ENCODE results near the gene HLA-DOB.

The HLA-DOB gene

DNA sequence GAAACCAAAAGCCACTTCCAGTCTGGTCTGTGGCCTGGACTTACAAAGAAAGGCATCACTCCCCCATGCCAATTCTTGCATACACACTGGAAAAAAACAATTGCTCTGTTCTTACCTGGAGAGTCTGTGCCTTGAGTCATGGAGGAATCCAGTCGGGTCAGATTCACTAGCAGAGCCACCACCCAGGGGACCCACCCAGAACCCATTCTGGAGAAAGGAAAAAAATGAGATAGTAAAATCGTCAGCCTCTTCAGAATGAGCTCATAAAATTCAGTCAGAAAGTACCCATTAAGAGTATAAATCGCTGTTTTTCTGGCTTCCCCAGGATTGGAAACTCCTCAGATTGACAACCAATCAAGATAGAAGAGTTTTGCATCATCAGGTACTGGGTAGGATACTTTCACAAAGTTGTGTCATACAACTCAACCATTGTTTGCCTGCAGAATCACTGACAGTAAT is at the start of gene HLA-DOB:
TSS of gene HLA-DOB (minus strand) at position 257 of the 459 bp plus-strand sequence. CDS start at position 206, 51 bp downstream.
- DNase-seq = no peak

DNA sequence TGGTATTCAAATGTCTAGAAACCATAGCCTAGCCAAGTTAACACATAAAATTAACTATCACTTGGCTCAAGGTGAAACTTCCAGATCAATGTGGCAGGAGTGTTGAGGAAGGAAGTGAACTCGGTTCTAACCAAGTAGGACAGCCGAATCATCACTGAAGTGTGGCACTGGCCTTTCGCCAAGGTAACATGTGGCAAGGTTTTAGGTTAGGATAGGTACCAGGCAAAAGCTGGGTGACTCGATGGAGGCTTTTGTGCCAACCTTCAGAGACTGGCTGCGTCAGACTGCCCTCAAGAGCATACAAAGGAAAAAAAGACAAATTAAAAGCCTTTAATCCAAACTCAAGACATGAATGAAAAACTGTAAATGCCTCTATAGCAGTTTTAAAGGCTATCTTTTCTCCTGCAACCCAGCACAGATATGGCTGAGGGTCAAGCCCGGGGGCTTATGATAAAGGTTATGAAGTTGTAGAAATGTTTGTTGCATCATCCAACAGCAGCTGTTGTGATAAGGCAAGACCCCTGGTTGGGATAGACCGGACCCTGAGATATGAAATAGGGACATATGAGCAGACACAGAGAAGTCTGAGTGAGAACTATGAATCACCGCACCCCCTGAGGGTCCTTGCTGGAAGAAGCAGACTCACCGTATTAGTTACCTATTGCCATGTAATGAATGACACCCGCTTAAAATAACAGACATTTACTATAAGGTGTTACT is 49.1 kb upstream of the HLA-DOB start:
- no peak for DNase-seq

DNA sequence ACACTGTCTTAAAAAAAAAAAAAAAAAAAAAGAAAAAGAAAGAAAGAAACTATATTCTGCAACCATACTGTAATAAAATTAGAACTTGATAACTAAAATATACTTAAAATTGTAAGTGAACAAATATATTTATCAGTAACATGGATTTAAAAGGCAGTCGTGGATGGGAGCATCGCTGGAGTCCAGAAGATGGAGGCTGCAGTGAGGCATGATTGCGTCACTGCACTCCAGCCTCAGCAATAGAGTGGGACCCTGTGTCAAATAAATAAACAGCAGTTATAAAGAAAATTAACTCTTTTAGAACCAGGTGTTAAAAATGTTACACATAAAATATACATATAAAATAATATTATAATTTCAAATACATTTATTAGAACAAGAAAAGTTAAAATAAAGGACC is 45.9 kb upstream of the HLA-DOB start:
- DNase-seq = no peak

DNA sequence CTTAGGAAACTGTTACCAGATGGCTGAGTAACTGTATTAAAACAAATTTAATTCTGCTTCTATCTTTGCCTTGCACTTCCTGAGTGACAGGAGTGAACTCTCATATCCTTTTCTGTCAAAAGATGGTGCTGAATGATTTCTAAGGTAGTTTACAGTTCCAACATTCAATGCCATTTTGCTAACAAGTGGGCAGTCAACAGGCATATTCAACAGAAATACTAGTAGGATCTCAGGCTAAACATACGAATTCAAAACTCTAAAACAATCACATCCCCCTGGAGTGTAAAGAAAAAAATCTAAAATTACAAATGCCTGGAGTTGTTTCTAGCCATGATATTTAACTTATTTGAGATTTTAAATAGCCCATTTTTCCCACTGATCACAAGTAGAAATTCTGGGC is 43.9 kb upstream of the HLA-DOB start:
- DNase-seq = no peak

DNA sequence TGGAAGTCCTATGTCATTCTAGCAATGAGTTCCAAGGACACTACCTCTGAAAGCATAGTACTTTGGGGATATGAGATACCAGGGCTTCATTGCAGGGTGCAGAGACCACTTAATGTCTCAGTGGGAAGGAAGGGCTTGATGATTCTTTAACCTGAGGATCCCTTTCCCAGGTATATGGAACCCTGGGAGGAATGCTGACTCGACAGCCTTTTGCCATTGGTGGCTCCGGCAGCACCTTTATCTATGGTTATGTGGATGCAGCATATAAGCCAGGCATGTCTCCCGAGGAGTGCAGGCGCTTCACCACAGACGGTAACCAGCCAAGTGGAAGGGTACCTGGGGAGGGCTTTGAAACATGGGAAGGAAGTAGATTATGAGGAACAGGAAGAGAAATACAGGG is 41.4 kb upstream of the HLA-DOB start:
- DNase-seq = no peak

DNA sequence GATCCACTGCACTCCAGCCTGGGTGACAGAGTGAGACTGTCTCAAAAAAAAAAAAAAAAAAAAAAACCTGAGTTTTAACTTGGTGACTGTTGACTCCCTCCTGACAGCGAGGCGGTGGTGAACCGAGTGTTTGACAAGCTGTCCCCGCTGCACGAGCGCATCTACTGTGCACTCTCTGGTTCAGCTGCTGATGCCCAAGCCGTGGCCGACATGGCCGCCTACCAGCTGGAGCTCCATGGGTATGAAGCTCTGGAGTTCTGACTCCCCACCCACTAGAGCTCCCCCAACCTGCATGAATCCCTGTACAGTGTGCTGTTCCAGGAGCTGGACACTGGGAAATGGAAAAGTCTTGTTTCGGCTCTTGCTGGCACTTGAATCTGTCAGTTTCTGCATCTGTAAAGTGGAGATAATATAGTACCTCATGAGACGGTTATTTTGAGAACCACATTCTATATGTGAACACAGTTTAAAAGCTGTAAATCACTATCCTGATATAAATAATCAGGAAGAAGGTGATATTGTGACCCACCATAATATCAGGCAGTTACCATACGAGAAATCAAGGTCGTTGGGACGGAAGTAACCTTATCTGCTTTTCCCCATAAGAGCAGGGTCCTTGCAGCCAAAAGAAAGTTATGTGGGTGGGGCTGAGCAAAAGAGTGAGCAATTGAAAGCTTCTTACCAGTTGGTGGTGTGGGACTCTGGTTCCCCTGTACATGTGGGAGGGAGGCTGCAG is 40.5 kb upstream of the HLA-DOB start:
- no peak for DNase-seq

DNA sequence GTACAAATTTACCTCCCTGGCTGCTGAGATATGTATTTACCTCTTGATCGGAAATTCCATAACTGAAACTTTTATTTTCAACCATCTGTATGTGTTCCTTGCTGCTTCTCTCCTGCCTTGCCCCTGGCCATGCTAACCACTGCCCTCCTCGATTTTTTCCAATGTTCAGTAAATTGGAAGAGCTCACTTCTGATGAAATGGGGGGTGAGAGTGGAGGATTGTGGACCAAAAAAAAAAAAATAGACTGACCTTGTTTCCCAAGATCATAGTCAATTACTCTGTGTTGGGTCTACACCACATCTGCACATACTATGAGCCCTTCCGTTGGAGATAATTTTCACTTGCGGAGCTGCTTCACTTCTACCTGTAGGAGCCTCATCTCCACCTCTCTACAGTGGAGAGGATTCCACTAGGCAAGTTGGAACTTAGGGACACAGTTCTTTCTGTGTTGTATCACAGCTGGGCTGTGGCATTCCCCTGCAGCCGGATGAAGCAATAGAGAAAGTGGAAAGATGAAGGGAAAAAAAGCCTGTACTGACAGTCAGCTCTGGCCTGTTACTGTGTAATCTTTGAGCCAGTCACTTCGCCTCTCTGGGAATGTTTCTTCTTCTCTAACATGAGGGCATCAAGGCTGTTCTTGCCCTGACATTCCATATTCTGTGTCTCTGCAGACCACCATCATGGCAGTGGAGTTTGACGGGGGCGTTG is 38.8 kb upstream of the HLA-DOB start:
- no peak for DNase-seq

DNA sequence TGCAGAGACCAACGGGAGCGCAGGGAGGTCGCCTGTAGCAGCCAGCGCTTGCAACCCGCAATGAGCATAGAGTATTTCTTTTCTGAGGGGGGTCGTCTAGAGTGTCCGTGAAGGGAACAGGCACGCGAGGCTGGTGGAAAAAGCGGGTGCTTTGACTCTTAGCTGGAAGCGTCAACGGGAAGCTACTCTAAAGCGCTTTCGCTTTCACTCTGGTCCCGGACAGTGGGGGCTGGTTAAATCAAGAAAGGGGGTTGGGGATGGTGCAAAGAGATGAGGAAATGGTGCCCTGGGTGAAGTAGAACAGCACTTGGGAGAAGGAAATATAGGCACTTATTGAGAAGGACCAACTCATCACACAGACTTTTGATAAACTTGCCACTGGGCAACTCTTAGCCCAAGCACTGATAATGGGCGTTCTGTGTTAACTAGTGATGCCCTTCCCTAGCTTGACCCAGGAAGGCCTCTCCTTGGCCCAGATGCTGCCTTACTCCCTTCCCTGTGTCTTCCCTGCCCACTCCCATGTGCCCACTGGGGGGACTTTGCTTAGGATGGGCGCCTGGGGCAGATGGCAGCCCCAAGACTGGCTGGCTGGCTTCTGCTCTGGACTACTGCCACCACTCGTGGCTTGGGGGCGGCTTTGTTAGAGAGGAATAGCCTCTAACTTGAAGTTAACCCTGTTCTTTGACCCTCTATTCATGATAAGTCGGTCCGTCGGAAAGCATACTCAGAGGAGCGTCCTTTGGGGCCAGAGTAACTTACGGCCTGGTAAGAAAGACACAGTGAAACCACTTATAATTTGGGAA is 37.8 kb upstream of the HLA-DOB start:
- peak in 11 of 14 donors; percentile 52 to 78 (median 71) for DNase-seq

DNA sequence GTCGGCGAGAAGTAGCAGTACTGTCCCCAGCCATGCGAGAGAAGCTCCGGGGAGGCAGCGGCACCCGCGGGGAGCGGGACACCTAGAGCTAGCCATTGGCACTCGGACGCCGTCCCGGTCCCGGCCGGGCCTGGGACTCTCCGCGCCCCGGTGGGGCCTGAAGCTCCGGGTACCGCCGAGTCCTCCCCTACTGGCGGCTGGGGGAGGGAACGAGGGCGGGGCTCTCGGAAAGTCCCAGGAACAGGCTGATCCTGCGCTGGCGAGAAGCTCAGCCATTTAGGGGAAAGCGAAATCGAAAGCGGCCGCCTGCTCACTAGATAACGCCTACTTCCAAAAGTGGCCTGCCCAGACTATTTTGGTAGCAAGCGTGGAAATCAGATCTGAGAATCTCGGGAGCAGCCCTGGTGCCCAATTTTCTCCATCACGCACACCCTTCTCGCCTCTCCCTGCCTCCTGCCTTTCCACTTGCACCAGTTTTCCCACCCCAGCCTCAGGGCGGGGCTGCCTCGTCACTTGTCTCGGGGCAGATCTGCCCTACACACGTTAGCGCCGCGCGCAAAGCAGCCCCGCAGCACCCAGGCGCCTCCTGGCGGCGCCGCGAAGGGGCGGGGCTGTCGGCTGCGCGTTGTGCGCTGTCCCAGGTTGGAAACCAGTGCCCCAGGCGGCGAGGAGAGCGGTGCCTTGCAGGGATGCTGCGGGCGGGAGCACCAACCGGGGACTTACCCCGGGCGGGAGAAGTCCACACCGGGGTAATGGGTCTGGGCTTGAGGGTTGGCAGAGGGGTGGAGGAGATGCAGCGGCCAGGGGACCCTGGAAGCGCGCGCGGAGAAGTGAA is 37.0 kb upstream of the HLA-DOB start, which contains the start of the genes PSMB9 and TAP1:
TSS of gene PSMB9 (plus strand) at position 652 of the 835 bp plus-strand sequence. CDS start at position 690, 38 bp downstream.
TSS of gene TAP1 (minus strand) at position 164 of the 835 bp plus-strand sequence. CDS start at position 96, 68 bp downstream.
- peak; percentile 81 to 99 (median 96) for DNase-seq

DNA sequence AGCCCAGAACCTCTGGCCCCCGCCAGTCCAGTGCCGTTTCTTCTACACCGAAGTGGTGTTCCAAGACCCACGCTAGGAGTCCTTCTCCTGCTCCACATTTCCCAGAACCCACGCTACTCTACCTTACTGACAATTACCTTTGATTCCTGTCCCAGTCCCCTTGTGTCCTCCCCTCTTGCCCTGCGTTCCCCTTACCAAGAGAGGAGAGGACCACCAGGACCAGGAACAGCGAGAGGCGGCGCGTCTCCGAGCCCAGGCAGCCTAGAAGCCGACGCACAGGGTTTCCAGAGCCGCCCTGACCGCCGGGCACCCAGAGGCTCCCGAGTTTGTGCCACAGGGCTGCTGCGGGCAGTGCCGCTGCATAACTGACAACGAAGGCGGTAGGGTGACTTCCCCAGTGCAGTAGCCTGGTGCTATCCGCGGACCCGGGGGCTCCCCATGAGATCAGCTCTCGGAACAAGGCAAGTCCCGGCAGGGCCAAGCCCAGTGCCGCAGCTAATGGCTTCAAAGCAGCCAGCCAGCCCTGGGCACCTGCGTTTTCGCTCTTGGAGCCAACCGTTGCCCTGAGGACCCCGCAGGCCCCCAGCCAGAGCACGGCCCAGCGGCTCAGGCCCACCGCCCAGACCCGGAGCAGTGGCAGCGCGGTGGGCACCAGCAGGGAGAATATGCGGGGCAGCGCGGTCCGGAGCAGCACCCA is 36.2 kb upstream of the HLA-DOB start:
- DNase-seq = peak in 13 of 14 donors; percentile 45 to 85 (median 68)

DNA sequence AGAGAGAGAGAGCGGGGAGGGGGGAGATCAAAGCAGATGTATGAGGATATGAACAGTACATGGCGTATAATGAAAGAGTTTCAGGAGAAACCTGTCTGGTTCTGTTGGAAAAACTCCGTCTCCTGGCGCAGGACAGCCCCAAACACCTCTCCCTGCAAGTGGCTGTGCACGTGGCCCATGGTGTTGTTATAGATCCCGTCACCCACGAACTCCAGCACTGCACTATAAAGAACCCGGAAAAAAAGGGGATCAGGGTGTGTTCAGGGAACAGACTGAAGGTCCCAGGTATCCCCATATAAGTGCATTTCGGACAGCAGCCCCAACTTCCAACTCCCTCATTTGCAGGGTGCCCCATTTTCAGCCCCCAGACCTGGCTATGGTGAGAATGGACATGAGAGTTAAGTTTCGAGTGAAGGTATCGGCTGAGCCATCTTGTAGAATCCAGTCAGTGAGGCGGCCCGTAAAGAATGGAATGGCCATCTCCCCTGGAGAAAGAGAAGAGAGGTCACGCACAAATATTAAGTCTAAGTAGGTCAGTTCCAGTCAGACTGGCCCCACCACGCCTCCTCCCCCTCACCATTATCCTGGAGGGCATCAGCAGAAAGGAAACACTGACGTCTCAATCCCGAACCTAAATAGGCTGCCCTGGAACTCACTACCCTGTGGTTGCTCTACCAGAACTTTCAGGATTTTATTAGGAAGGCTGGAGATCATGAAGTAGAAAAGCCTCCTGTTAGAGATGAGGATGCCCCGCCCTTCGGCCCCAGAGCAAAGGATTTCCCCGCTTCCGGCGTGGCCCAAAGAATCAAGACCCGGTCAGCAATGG is 35.4 kb upstream of the HLA-DOB start:
- DNase-seq = peak in 1 of 14 donors; percentile 62

DNA sequence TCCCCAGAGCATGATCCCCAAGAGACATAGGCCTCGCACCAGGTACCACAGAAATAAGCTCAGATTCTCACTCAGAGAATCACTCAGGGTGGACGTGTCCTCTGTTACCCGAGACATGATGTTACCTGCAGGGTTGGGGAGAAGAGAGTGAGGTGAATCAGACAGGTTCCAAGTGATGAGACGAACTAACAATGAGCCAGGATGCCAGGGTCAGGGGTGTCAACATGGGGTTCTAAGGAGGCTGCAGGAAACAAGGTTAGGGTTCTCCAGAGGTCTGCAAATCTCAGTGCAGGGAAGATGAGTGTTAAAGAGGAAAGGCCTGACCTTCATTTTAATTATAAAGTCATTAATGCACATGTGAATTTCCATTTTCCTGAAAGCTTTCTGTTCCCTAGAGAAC is 34.2 kb upstream of the HLA-DOB start:
- DNase-seq = no peak

DNA sequence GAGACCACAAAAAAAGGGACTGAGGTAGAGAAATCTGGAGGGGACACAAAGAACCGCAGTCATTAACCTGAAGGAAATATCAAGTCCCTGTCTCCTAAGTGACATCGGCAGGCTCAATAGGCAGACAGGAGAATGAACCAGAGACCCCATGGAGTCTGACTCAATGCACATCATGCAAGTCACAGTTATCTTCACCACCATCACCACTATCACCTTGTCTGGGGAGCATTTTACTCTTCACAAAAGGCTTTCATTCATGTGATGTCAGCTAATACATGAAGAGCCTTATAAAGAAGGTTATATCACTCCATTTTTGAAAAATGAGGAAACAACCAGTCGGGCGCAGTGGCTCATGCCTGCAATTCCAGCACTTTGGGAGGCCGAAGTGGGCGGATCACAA is 32.3 kb upstream of the HLA-DOB start:
- DNase-seq = no peak

DNA sequence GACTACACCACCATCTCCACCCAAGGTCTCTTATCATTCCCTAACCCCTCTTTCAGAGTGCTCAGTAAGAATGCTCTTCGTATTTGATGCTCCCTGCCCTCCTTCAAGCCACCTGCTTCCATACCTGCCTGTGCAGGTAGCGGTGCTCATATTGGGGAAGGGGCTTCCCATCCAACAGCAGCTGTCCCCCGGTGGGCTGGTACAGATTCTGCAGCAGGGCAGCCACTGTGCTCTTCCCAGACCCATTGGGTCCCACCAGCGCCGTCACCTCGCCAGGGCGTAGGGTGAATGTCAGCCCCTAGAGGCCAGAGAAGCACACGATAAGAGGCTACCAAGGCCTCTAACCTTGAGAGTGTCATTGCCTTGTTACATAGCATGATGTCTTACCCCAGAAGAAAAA is 31.0 kb upstream of the HLA-DOB start:
- no peak for DNase-seq

DNA sequence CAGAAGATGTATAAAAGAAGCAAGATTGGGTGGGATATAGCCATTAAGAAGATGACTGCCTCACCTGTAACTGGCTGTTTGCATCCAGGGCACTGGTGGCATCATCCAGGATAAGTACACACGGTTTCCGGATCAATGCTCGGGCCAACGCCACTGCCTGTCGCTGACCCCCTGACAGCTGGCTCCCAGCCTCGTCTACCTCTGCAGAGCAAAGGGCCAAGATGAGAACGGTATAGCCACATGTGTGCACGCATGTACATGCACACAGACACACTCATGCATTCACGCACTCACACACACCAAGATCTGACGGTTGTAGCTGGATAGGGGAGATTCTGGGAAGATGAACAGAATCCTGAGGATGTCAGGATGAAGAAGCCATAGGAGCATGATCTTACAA is 30.2 kb upstream of the HLA-DOB start:
- no peak for DNase-seq

DNA sequence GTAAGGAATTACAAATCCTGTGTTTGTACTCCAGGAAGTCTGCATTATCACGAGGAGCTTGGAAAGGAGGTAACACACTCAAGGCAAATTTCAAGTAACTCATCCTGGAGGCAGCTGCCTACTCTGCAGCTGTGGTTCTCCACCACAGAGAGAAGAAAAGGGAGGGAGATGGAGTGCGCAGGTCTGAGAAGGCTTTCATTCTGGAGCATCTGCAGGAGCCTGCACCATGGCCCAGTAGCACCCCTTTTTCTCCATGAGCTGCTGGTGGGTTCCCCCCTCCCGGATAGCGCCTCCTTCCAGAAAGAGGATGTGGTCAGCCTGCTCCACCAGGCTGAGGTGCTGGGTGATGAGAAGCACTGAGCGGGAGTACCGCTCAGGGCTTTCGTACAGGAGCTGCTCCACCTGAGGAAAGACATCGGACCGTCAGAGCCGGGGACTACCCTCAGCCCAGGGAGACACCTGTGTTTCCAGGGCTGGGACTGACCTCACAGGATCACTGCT is 28.6 kb upstream of the HLA-DOB start:
- peak in 6 of 14 donors; percentile 3 to 30 (median 18) for DNase-seq

DNA sequence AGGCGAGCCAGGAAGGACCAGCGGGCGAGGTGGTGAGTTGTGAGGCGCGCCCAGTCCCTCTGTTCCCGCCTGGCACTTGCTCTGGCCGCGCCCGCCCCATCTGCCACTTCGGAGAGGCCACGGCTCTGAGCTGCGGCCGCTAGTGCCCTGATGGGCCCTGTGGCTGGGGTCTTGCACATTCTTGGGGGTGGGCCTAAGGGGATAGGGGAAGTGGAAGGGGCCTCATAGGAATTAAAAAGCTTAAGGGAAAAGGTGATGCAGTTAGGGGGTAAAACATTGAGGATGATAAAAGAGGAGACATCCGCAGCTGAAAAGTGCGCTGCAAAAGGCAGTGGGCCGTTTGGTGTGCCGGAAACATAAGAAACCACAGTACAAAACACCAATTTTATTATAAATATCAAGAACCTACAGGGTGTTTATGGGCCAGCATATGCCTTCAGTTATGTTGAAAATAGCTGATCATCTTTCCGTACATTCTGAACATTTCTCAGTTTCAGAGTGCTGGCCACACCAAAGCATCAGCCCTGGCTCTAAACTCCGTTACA is 28.1 kb upstream of the HLA-DOB start:
- no peak for DNase-seq

DNA sequence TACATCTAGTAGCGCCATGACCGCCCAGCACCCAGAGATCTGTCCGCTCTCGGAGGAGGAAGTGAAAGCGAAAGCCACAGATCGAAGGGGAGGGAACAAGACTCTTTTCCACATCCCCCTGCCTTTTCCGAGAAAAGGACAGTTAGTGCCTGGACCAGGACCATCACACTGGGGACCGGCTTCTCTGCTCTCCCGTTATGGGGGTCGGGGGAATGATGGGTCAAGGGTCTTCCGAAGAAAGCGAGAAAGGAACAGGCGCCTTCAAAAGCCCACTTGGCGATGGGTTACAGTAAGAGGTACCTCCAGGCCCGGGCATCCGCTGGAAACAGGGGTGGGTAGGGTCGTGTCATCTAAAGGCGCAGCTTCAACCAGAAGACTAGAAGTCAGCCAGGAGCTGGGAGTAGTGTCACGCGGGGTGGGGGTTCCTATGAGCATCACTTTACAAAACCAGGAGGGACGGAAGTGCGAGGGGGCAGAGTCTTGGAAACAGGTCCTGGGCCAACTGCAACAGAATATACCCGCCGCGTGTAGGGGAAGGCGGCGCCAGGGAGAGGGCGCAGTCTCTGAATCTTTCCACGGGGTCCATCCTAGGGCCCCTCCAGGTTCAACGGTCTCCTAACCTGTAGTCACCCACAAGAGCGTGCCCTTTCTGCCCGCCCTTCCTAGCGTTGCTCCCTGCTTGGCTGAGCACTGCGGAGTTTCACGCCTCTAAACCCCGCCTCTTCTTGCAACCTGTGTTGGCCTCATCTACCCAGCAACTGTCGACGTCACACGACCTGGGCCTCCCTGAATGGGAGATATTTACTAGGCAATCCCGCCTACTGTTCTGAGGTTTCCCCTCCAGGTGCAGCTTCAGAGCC is 27.4 kb upstream of the HLA-DOB start, which contains the start of gene PSMB8:
TSS of gene PSMB8 (minus strand) at position 69 of the 860 bp plus-strand sequence. CDS start at position 18, 51 bp downstream.
- peak; percentile 34 to 94 (median 83) for DNase-seq

All from C1 segment of cervical spinal cord (tissue), 14 donors.